SH-SY5Y (cell line): Measurements from ENCODE around the gene FBXO15.

ENCODE experiments used
- GATA2 ChIP-seq: IDR thresholded peaks from 2 replicates; pipeline ENCODE4 v1.6.1; 2011; ENCODE audit warnings: mild to moderate bottlenecking, low read depth, low read length
- GATA3 ChIP-seq: IDR thresholded peaks from 2 replicates; pipeline ENCODE4 v1.6.1; 2011; ENCODE audit warnings: low read depth, mild to moderate bottlenecking, low read length, moderate library complexity

DNA sequence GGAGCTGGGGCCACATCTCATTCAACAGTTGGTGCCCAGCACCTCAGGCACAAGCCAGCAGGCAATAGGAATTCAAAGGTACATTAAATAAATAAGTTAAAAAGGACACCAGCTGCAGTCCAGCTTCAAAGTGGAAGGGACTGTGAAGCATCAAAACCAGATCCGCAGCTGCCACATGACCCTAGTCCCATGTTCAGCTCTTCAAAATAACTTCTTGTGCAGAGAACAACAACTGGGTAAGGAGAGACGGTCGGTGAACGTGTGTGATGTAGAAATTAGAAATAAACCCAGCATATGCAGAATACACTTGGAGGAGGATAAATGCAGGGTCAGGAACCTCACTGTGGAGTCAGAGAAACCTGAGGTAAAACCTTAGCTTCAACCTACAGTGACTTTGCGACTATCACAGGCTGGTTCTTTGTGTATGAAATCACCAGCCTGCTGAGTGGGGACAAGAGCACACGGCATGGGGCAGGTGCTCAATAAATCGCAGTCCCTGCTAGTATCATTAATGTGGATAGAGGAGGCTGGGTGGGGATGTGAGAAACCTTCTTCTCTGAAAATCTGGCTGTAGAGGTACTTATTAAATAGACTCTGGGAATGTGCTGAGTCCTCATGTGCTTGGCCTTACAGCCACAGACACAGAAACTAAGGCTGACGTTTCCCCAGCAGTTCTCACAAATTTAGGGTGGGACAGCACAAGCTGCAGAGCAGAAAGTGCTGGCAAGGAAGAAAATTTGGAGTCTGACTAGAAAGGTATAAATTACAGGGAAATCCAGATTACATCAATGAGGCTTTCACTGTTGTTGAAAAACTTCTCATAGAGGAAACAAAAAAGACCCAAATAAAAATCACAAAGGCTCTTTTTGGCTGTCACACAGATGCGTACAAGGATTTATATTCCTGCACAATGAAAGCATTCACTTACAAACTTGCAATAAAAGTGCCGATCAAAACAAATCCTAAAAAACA is 20.7 kb downstream of the FBXO15 start:
- TF ChIP-seq GATA3 (no peak), GATA2 (no peak)
